Measurements from ENCODE around the gene LRRN4. TPM values are rescaled to one million over a fixed set of nuclear protein-coding genes. Genes with fewer than 3 reads are reported as not detected.
A peak's percentile ranks its signal among the peaks of the same experiment; 100 is the strongest.

Gene LRRN4
- 0.26 and 0.86 TPM in 2 replicates for total RNA-seq (2014; rRNA removed; shearing (Covaris generic))

GRCh38 chr20:6053776-6054688 is at the start of gene LRRN4:
Gene LRRN4, minus strand, starts transcription at chr20:6054060. Its CDS starts 1,261 bp downstream, at chr20:6052799.
- DNase-seq (ENCODE audit: low spot score) = peak; percentile 80

GRCh38 chr20:6103301-6103700 is 49.4 kb upstream of the LRRN4 start:
- DNase-seq (ENCODE audit: low spot score) = no peak

DNA sequence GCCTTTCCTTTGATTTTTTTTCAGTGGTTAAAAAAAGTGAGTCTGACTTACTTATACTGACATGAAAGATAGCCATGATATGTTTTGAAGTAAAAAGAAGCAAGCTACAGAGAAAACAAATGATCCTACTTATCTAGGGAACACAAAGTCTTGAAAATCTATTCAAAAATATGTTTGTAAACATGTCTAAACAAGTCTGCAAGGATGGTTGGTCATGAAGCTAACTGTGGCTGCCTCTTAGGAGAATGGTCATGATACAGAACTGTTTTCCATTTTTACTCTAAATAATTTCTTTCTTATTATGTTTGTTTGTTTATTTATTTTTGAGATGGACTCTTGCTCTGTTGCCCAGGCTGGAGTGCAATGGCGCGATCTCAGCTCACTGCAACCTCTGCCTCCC is 47.5 kb upstream of the LRRN4 start:
- DNase-seq (ENCODE audit: low spot score) = no peak

GRCh38 chr20:6100246-6100645 is 46.4 kb upstream of the LRRN4 start:
- no peak for DNase-seq (ENCODE audit: low spot score)

DNA sequence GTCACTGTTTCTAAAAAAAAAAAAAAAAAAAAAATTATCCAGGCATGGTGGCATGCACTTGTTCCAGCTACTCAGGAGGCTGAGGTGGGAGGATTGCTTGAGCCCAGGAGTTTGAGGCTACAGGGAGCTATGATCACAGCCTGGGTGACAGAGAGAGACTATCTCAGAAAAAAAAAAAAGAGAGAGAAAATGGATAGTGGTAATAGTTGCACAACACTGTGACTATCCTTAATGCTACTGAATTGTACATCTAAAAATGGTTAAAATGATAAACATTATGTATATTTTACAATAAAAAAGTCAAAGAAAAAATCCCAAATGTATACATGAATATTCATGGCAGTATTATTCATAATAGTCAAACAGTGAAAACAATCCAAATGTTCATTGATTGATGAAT is 46.0 kb upstream of the LRRN4 start:
- DNase-seq (ENCODE audit: low spot score) = no peak

DNA sequence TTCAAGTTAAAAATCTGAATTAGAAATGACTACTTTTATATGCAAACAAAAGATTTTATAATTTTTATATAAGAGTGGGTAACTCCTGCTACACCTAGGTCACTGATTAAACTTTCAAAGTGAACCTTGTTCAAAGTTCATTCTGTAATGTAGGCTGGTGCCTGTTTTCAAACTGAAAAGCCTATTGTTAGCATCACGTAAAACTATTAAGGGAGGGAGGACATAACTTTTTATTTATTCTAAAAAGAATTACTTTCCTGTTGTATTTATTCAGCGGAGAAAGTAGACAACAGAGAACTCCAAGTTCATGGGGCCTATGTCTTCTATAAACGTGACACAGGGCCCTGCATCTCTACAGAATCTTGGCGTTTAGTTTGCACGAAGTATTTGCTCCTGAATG is 41.5 kb upstream of the LRRN4 start:
- no peak for DNase-seq (ENCODE audit: low spot score)

DNA sequence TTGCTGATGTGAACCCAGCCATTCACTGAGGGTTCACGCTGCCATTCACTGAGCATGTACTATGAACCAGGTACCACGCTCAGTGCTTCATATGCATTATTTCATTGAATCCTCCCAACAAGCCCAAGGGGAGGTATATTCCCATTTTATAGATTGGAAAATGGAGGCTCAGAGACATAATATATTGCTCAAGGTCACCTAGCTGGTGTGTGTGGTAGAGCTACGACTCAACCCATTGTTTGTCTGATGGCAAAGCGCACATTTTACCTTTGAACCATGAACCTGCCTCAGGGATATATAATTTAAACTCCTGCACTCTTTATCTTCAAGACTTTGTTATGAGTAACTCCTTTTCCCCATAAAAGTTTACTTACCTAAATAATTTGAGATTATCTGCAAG is 40.7 kb upstream of the LRRN4 start:
- DNase-seq (ENCODE audit: low spot score) = no peak

DNA sequence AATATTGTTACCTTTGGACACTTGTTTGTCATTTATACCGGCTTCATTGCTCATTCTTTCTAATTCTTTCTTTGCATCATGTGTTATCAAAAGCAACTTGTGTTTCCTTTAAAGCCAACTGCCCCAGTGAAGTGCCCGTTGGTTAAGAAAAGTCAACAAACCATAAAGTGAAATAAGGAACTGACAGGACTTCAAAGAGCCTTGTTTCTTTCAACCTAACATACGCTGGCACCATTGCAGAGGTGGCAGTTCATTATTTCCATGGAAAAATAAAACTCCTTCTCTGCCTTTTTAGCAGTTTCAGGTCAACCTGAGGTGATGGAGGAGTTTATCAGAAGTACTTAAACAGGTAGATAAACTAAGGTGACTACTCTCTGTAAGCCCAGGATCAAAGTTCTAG is 40.2 kb upstream of the LRRN4 start:
- no peak for DNase-seq (ENCODE audit: low spot score)

DNA sequence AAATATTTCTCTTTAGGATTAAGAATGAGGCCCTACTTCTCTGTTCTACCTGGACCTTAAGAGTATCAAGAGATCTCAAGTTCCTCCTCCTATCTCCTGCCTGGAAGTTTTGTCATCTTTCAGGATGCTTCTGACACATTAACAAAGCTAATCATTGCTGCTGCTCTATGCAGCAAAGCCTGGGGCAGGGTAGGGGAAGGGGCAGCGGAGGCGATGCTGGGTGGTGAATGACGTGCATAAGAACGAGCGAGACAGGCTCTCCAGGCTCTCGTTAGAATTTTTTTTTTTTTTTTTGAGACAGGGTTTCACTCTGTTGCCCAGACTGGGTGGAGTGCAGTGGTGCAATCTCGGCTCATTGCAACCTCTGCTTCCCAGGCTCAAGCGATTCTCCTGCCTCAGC is 37.8 kb upstream of the LRRN4 start:
- no peak for DNase-seq (ENCODE audit: low spot score)

GRCh38 chr20:6086868-6087267 is 33.0 kb upstream of the LRRN4 start:
- no peak for DNase-seq (ENCODE audit: low spot score)

DNA sequence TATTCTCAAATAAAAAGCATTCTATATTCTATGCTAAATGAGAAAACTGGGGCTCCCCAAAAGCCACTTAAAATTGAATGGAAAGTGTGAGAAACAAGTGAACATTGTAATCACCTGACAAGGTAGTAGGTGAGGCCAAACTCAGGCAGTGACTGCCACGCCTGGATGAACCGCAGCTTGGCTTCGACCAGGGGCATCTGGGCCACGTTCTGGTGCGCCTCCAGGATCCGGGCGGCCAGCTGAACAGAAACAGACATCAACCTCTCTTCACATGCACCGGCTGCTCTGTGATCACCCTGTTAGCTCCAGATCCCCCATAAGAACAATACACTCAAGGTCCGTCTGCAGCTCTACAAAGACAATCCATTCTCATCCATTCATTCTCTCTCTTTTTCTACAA is 30.1 kb upstream of the LRRN4 start:
- DNase-seq (ENCODE audit: low spot score) = no peak

GRCh38 chr20:6081236-6081635 is 27.4 kb upstream of the LRRN4 start:
- DNase-seq (ENCODE audit: low spot score) = peak; percentile 55

DNA sequence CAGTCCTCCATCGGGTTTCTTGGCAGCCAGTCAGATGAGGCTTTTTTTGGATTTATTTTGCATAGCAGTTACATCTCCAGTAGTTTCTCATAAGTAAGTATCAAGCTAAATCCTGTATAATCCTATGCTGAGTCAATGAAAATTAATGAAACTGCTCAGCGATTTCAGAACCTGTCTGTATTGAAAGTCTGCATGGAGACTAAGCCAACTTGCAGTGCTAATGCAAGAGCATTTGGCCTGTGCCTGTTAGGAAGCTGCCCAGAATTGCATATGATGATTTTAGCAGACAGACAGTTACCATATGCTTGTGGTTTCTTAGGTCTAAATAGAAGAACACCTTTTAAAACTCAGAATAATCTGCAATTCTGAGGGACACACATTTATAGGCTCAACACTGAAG is 25.2 kb upstream of the LRRN4 start:
- DNase-seq (ENCODE audit: low spot score) = no peak

GRCh38 chr20:6075428-6076219 is 21.8 kb upstream of the LRRN4 start:
- no peak for DNase-seq (ENCODE audit: low spot score)

DNA sequence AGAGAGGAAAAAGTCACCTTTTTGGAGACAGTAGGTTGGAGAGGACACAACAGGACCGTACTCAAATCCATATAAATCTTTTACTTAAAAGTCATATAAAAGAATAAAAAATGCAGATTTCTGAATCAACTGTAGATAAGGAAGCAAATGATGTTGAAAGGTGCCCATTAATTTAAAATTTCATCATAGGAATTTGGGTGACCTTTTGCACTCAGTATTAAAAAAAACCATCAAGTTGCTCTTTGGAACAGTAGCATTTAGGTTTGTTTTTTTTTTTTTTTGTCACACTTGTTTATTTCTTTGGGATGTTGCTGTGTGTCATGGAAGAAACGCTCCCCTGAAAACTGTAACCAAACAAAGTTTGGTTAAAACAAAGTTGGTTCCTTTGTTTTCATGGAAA is 20.9 kb upstream of the LRRN4 start:
- DNase-seq (ENCODE audit: low spot score) = no peak

DNA sequence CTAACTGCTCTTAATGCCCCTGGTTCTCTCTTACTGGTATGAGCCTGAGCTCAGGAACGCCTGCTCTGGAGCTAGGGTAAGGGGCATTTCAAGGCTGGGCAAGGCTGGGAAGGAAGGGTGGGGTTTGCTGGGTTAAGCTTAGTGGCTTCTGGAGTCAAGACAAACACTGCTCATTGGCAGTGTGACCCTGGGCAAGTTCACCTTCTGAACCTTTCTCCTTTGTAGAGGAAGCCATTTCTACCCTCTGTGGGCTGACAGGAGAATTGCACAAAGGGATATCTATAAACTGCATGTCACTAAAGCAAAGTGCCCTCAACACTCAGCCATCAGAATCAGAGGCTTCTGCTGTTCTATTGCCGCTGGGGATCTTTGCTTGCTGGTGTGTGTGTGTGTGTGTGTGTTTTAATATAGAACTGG is 20.3 kb upstream of the LRRN4 start:
- DNase-seq (ENCODE audit: low spot score) = peak; percentile 24

GRCh38 chr20:6070829-6071695 is 17.2 kb upstream of the LRRN4 start:
- no peak for DNase-seq (ENCODE audit: low spot score)

DNA sequence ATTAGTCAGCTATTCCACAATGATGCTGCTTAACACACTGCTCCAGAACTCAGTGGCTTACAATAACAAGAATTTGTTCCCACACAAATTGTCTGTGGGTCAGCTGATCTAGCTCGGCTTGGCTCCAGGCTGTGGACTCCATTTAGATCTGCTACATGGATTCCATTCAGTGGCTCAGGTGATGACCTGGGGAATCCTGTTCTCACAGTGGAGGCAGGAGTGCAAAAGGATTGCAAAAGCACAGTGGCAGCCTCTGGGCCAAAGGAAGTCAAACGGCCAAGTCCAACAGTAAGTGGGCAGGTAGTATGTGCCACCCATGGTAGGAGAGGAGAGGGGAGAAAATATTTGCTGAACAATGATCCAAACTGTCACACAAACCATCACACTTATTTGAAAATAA is 15.8 kb upstream of the LRRN4 start:
- no peak for DNase-seq (ENCODE audit: low spot score)

DNA sequence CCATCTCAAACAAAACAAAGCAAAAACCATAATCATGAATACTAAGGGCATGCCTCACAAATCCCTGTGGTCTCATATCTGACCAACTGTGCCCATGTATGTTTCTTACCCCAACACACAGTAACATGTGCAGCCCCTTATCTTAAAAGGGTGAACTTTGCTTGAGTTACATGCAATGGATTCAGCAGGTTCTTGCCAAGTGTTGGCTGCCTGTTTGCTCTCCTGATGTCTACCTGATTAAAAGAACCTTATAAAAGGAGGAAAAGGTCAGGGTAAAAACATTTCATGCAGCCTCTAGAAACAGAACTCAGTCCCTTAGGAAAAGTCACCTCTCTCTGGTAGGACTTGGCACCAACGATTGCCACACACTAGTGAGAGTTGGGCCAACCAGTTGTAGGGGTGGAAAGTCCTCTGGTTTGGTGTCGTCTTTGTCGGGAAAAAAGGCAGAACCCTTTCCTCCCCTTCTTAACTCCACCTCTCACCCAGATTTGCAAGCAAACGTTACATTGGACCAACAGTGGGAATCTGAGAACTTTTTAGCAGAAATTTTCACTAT is 14.0 kb upstream of the LRRN4 start:
- DNase-seq (ENCODE audit: low spot score) = no peak

GRCh38 chr20:6066582-6066981 is 12.7 kb upstream of the LRRN4 start:
- DNase-seq (ENCODE audit: low spot score) = no peak

GRCh38 chr20:6061544-6061943 is 7.7 kb upstream of the LRRN4 start:
- no peak for DNase-seq (ENCODE audit: low spot score)

DNA sequence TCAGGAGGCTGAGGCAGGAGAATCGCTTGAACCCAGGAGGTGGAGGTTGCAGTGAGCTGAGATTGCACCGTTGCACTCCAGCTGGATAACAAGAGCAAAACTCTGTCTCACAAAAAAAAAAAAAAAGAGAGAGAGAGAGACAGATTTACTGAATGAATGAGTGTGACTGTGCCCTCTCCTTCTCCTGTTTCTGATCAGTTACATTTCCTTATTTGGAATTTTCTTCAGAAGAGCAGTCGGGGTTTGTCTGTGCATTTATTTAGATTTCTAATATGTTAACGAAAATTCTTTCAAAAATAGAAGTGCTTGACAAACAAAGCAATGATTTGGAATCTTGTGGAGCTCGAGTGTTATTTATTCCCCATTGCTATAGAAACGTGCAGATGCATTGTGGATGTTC is 6.4 kb upstream of the LRRN4 start:
- no peak for DNase-seq (ENCODE audit: low spot score)
